Heart left ventricle (tissue), 13 donors: ENCODE measurements around the gene ABLIM2.

Source experiments
- POLR2A ChIP-seq, 2 donors: fragments of 450-650 bp; IDR thresholded peaks; one replicate each; pipeline ENCODE4 v1.6.1; 2017; ENCODE audit warnings: antibody characterized with exemption in 2 of 2, mild to moderate bottlenecking in 2 of 2, moderate library complexity in 2 of 2
- TF ChIP-seq, protein P1 (sequence below), 12 donors: fragments of 200-600 bp; sonication (generic) in 4 of 12; IDR thresholded peaks; one replicate each; pipeline versions ENCODE4 v1.5.0 to v1.8.0; 2018 to 2022; ENCODE audit warnings: antibody characterized with exemption in 12 of 12, mild to moderate bottlenecking in 5 of 12
- donor health status: ischemic (EF 13 %, LVEDD 7.1; RV severe dilation, severe dysfunction).
- donor health status: DM: no; HTN: yes; CAD: no.
- donor health status: DM: no; HTN: no; CAD: no.
- donor health status: ischemic (EF 25% LVEDD 6.9; RV normal size, moderate dysfunction).
- donor health status: ischemic (EF 25% LVEDD 5.7; RV mildly dilated, moderate dysfunction).
- donor health status: ischemic (EF 35%, LVEDD 5.7; RV mildly dilated, moderate dysfunction).
- donor health status: nonischemic (EF 11% LVEDD 7.7; RV severe dilation, severe dysfunction).
- donor health status: DM: yes; HTN: yes; CAD: no.
- donor health status: PGD.
- donor health status: ischemic (EF 29% LVEDD 5.4; RV normal size, mild dysfunction).
- donor health status: nonischemic (EF 23%, LVEDD 6.1; RV moderate dilation, normal function).

GRCh38 chr4:8153441-8153840 lies 5.2 kb downstream of the ABLIM2 start:
- no peak for TF ChIP-seq POLR2A (IDR thresholded peaks at IDR 0.05)
- TF ChIP-seq, protein P1, sequence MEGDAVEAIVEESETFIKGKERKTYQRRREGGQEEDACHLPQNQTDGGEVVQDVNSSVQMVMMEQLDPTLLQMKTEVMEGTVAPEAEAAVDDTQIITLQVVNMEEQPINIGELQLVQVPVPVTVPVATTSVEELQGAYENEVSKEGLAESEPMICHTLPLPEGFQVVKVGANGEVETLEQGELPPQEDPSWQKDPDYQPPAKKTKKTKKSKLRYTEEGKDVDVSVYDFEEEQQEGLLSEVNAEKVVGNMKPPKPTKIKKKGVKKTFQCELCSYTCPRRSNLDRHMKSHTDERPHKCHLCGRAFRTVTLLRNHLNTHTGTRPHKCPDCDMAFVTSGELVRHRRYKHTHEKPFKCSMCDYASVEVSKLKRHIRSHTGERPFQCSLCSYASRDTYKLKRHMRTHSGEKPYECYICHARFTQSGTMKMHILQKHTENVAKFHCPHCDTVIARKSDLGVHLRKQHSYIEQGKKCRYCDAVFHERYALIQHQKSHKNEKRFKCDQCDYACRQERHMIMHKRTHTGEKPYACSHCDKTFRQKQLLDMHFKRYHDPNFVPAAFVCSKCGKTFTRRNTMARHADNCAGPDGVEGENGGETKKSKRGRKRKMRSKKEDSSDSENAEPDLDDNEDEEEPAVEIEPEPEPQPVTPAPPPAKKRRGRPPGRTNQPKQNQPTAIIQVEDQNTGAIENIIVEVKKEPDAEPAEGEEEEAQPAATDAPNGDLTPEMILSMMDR (IDR thresholded peaks at IDR 0.05) = no peak
